ENCODE measurements around the gene ARHGAP33. TPM values are rescaled to one million over a fixed set of nuclear protein-coding genes. Genes with fewer than 3 reads are reported as not detected.

The ARHGAP33 gene
- 10 to 100 TPM; 40.3 to 71.7 TPM for total RNA-seq

DNA sequence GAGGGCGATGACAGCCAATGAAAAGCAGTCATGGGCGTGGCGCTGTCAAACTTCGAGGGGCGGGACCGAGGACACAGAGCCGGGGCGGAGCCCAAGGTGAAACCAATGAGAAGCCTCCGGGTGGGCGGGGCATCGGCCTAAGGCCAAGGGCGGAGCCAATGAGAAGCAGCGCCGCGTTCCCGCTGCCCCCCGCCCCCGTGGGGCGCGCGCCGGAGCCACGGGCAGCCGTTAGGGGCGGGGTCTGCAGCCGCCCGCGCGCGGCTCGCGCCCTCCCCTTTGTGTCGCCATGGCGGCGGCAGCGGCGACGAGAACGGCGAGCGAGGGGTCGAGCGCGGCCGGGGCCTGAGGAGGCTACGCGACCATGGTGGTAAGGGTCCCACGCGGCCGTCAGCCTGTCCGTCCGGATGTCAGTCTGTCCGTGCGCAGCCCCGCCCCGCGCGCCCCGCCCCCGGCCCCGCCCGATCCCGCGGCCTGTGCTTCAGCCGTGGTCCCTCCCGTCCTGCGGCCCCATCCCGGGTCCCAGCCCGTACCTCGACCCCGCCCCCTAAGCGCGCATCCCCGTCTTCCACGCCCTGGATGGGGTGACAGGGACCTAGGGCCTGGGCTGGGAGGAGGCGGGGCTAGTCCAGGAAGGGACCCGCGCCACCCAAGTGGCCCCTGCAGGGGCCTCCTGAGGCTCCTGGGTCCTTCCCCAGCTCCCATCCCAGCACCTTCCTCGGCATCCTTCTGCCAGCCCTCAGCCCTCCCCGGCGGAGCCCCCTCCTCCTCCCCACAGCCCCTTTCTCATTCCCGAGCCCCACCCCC lies at the start of gene ARHGAP33:
Gene ARHGAP33 (plus strand): TSS at position 267 of the 804 bp plus-strand sequence. CDS start 95 bp downstream, at position 362.
- ATAC-seq (replicated peaks): peak; percentile 97
- peak within 1 kb of the TSS; percentile 81 for H3K4me3 Mint-ChIP-seq
- H3K9me3 Mint-ChIP-seq: no peaks in the 10 kb centered on the region
- no peaks in the 10 kb centered on the region for H3K27me3 Mint-ChIP-seq
- no peaks in the 10 kb centered on the region for H3K36me3 Mint-ChIP-seq (ENCODE audit: low read depth)
- peak within 1 kb of the TSS; percentile 41 for H3K27ac Mint-ChIP-seq
- peaks cover 9% of the 10 kb centered on the region for H3K4me1 Mint-ChIP-seq

GRCh38 chr19:35727053-35727955 lies 48.1 kb upstream of the ARHGAP33 start:
- no peak for ATAC-seq (replicated peaks)
- H3K36me3 Mint-ChIP-seq (ENCODE audit: low read depth): peaks cover 98% of the 10 kb centered on the region
- H3K27me3 Mint-ChIP-seq: no peaks in the 10 kb centered on the region
- no peaks in the 10 kb centered on the region for H3K9me3 Mint-ChIP-seq
- peaks cover 10% of the 10 kb centered on the region for H3K4me1 Mint-ChIP-seq
- H3K27ac Mint-ChIP-seq: peak overlapping the region; percentile 69
- no peak overlapping the region for H3K4me3 Mint-ChIP-seq

DNA sequence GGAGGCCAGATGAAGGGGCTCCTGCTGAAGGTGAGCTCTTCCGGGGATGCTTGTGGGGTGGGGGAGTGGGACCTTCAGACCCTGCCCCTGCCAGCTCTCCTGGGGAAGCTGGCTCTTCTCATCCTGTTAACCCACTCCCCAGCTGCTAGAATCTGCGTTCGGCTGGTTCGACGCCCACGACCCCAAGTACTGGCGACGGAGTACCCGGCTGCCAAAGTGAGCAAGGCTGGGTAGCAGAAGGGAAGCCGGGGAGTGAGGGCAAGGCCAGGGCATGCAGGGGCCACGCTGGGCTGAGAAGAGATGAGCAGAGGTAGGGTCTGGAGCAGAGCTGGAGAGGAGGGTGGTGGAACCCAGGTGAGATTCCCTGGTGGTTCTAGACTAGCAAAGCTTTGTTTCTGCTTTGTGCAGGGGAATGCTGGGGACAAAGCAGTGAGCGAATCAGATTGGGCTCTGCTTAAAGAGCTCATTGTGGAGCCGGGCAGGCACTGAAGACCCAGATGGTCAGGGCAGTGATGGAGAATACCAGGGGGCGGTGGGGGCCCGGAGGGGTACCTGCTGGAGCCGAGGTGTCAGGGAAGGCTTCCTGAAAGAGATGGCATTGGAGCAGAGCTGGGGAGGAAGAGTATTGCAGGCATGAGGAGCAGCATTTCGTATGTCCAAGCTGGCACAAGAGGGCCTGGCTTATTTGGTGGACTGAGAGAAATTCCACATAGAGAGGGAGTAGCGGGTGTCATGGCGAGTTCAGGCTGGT lies 47.2 kb upstream of the ARHGAP33 start:
- no peak for ATAC-seq (replicated peaks)
- H3K4me1 Mint-ChIP-seq: peaks cover 10% of the 10 kb centered on the region
- no peak overlapping the region for H3K4me3 Mint-ChIP-seq
- H3K36me3 Mint-ChIP-seq (ENCODE audit: low read depth): peaks cover 89% of the 10 kb centered on the region
- peak overlapping the region; percentile 69 for H3K27ac Mint-ChIP-seq
- H3K9me3 Mint-ChIP-seq: no peaks in the 10 kb centered on the region
- H3K27me3 Mint-ChIP-seq: no peaks in the 10 kb centered on the region

DNA sequence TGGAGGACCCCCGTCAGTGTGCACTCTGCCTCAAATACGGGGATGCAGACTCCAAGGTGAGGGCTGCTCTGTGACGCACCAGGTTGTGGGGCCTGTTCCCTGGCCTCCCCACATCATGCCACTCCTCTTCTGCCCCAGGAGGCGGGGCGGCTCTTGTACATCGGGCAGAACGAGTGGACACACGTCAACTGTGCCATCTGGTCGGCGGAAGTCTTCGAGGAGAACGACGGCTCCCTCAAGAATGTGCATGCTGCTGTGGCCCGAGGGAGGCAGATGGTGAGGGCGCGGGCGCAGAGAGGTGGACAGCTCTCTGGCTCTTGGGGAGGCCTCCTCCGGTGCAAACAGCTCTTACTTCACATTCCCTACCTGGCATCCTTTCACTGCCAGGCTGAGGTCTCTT lies 46.3 kb upstream of the ARHGAP33 start:
- Mint-ChIP-seq H3K4me3 (no peak overlapping the region), H3K36me3 (ENCODE audit: low read depth) (peaks cover 88% of the 10 kb centered on the region), H3K27me3 (no peaks in the 10 kb centered on the region), H3K4me1 (peaks cover 11% of the 10 kb centered on the region), H3K9me3 (no peaks in the 10 kb centered on the region), H3K27ac (no peak overlapping the region)
- ATAC-seq (replicated peaks): no peak

- Mint-ChIP-seq H3K27me3 (no peaks in the 10 kb centered on the region), H3K9me3 (no peaks in the 10 kb centered on the region), H3K4me3 (no peak overlapping the region), H3K27ac (peak overlapping the region; percentile 38), H3K4me1 (peaks cover 15% of the 10 kb centered on the region), H3K36me3 (ENCODE audit: low read depth) (peaks cover 88% of the 10 kb centered on the region)
- ATAC-seq (replicated peaks): no peak
Measured at GRCh38 chr19:35729763-35730162, 45.6 kb upstream of the ARHGAP33 start.

- H3K27me3 Mint-ChIP-seq: no peaks in the 10 kb centered on the region
Measured at GRCh38 chr19:35730326-35730725, 45.0 kb upstream of the ARHGAP33 start.

GRCh38 chr19:35731353-35731752 lies 44.0 kb upstream of the ARHGAP33 start:
- Mint-ChIP-seq H3K9me3 (no peaks in the 10 kb centered on the region), H3K27me3 (no peaks in the 10 kb centered on the region), H3K36me3 (ENCODE audit: low read depth) (peaks cover 88% of the 10 kb centered on the region), H3K27ac (peak overlapping the region; percentile 74), H3K4me3 (no peak overlapping the region), H3K4me1 (peaks cover 23% of the 10 kb centered on the region)
- ATAC-seq (replicated peaks): peak; percentile 13

More at GRCh38 chr19:35730326-35730725, 45.0 kb upstream of the ARHGAP33 start:
- ATAC-seq (replicated peaks): no peak
- Mint-ChIP-seq H3K4me1 (peaks cover 17% of the 10 kb centered on the region), H3K27ac (peak overlapping the region; percentile 38), H3K9me3 (no peaks in the 10 kb centered on the region), H3K4me3 (no peak overlapping the region), H3K36me3 (ENCODE audit: low read depth) (peaks cover 88% of the 10 kb centered on the region)

GRCh38 chr19:35731779-35732405 lies 43.5 kb upstream of the ARHGAP33 start:
- Mint-ChIP-seq H3K27me3 (no peaks in the 10 kb centered on the region), H3K36me3 (ENCODE audit: low read depth) (peaks cover 88% of the 10 kb centered on the region), H3K4me1 (peaks cover 26% of the 10 kb centered on the region), H3K4me3 (no peak overlapping the region), H3K9me3 (no peaks in the 10 kb centered on the region), H3K27ac (no peak overlapping the region)
- no peak for ATAC-seq (replicated peaks)

DNA sequence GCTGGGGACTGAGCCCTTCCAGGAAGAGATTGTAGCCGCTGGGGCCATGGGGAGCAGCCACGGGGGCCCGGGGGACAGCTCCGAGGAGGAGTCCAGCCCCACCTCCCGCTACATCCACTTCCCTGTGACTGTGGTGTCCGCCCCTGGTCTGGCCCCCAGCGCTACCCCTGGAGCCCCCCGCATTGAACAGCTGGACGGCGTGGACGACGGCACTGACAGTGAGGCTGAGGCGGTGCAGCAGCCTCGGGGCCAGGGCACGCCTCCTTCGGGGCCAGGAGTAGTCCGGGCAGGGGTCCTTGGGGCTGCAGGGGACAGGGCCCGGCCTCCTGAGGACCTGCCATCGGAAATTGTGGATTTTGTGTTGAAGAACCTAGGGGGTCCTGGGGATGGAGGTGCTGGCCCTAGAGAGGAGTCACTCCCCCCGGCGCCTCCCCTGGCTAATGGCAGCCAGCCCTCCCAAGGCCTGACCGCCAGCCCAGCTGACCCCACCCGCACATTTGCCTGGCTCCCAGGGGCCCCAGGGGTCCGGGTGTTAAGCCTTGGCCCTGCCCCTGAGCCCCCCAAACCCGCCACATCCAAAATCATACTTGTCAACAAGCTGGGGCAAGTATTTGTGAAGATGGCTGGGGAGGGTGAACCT lies 42.7 kb upstream of the ARHGAP33 start:
- H3K27ac Mint-ChIP-seq: no peak overlapping the region
- H3K27me3 Mint-ChIP-seq: no peaks in the 10 kb centered on the region
- ATAC-seq (replicated peaks): no peak
- H3K4me3 Mint-ChIP-seq: no peak overlapping the region
- H3K36me3 Mint-ChIP-seq (ENCODE audit: low read depth): peaks cover 88% of the 10 kb centered on the region
- no peaks in the 10 kb centered on the region for H3K9me3 Mint-ChIP-seq
- peaks cover 31% of the 10 kb centered on the region for H3K4me1 Mint-ChIP-seq

DNA sequence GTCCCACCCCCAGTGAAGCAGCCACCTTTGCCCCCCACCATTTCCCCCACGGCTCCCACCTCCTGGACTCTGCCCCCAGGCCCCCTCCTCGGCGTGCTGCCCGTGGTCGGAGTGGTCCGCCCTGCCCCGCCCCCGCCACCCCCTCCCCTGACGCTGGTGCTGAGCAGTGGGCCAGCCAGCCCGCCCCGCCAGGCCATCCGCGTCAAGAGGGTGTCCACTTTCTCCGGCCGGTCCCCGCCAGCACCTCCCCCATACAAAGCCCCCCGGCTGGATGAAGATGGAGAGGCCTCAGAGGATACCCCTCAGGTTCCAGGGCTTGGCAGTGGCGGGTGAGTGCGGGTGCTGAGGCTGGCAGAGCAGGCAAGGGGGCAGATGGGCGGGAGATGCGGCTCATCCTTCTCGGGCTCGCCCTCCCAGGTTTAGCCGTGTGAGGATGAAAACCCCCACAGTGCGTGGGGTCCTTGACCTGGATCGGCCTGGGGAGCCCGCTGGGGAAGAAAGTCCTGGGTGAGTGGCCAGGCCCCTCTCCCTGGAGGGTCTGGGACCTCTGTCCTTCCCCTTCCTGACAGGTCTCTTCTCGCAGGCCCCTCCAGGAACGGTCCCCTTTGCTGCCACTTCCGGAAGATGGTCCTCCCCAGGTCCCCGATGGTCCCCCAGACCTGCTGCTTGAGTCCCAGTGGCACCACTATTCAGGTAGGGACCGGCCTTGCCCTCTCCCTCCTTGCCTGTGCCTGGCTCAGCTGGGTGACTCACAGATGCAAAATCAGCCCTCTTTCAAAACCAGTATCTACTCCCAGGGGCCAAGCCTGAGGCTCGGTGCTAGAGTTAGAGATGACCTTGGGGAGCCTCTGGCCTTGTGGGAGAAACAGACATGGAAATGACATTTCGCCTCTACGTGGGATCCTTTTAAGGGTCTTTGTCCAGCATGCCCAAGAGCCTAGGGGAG lies 41.9 kb upstream of the ARHGAP33 start:
- H3K27ac Mint-ChIP-seq: peak overlapping the region; percentile 80
- ATAC-seq (replicated peaks): no peak
- H3K27me3 Mint-ChIP-seq: no peaks in the 10 kb centered on the region
- peaks cover 88% of the 10 kb centered on the region for H3K36me3 Mint-ChIP-seq (ENCODE audit: low read depth)
- H3K4me3 Mint-ChIP-seq: no peak overlapping the region
- H3K9me3 Mint-ChIP-seq: no peaks in the 10 kb centered on the region
- peaks cover 31% of the 10 kb centered on the region for H3K4me1 Mint-ChIP-seq

- no peak overlapping the region for H3K4me3 Mint-ChIP-seq
- no peaks in the 10 kb centered on the region for H3K27me3 Mint-ChIP-seq
- H3K36me3 Mint-ChIP-seq (ENCODE audit: low read depth): peaks cover 88% of the 10 kb centered on the region
- peak overlapping the region; percentile 80 for H3K27ac Mint-ChIP-seq
- no peak for ATAC-seq (replicated peaks)
- H3K9me3 Mint-ChIP-seq: no peaks in the 10 kb centered on the region
- H3K4me1 Mint-ChIP-seq: peaks cover 31% of the 10 kb centered on the region
Measured at GRCh38 chr19:35734273-35734672, 41.1 kb upstream of the ARHGAP33 start.

- H3K4me1 Mint-ChIP-seq: peaks cover 31% of the 10 kb centered on the region
- ATAC-seq (replicated peaks): no peak
- H3K36me3 Mint-ChIP-seq (ENCODE audit: low read depth): peaks cover 86% of the 10 kb centered on the region
- no peaks in the 10 kb centered on the region for H3K9me3 Mint-ChIP-seq
- peak overlapping the region; percentile 80 for H3K27ac Mint-ChIP-seq
- no peak overlapping the region for H3K4me3 Mint-ChIP-seq
- no peaks in the 10 kb centered on the region for H3K27me3 Mint-ChIP-seq
Measured at GRCh38 chr19:35734889-35735288, 40.5 kb upstream of the ARHGAP33 start.

Measured in activated T-helper 17 cell treated with anti-CD3 and anti-CD28 coated beads, Interleukin-2, amount 50 U/mL, for 72 hours (primary cell).